ENCODE measurements around the gene PRKN.
A peak's percentile ranks its signal among the peaks of the same experiment; 100 is the strongest.

PRKN gene

GRCh38 chr6:161353208-161353613 is 1374.4 kb downstream of the PRKN start:
- TF ChIP-seq CTCF (conservative IDR thresholded peaks at IDR 0.05), result 0 out of 2 replicates have a peak, but pooled peaks have one; percentile 11
- H3K27ac ChIP-seq, result no peak overlapping the region

GRCh38 chr6:161351858-161352257 is 1375.7 kb downstream of the PRKN start:
- H3K27ac ChIP-seq, result no peak overlapping the region
- TF ChIP-seq CTCF (conservative IDR thresholded peaks at IDR 0.05), result no peak

GRCh38 chr6:161349886-161350285 is 1377.7 kb downstream of the PRKN start:
- no peak for TF ChIP-seq CTCF (conservative IDR thresholded peaks at IDR 0.05)
- H3K27ac ChIP-seq, result no peak overlapping the region

- no peak overlapping the region for H3K27ac ChIP-seq
- no peak for TF ChIP-seq CTCF (conservative IDR thresholded peaks at IDR 0.05)
These were observed 1379.0 kb downstream of the PRKN start for GRCh38 chr6:161348628-161348994.

- TF ChIP-seq CTCF (conservative IDR thresholded peaks at IDR 0.05), result no peak
- no peak overlapping the region for H3K27ac ChIP-seq
These were observed 1379.5 kb downstream of the PRKN start for GRCh38 chr6:161347988-161348627.

GRCh38 chr6:161347125-161347524 is 1380.4 kb downstream of the PRKN start:
- no peak for TF ChIP-seq CTCF (conservative IDR thresholded peaks at IDR 0.05)
- H3K27ac ChIP-seq, result no peak overlapping the region

GRCh38 chr6:161346717-161347116 is 1380.8 kb downstream of the PRKN start:
- no peak for TF ChIP-seq CTCF (conservative IDR thresholded peaks at IDR 0.05)
- H3K27ac ChIP-seq, result no peak overlapping the region

All from VCaP (cell line).